22Rv1 (cell line): ENCODE data around the gene PTPRG.

Experiments
- H3K27ac ChIP-seq: fragments of 450-650 bp; 2 replicates; pipeline ENCODE4 v1.5.1; 2017
- CTCF ChIP-seq: fragments of 450-650 bp; IDR thresholded peaks from 2 replicates; pipeline ENCODE4 v1.5.1; 2017; ENCODE audit warnings: mild to moderate bottlenecking
- ZFX ChIP-seq: fragments of 450-650 bp; IDR thresholded peaks from 2 replicates; pipeline ENCODE4 v1.6.1; 2017; ENCODE audit warnings: antibody characterized with exemption, borderline replicate concordance

PTPRG gene

GRCh38 chr3:61964566-61964965 lies 403.2 kb downstream of the PTPRG start:
- no peak overlapping the region for H3K27ac ChIP-seq
- TF ChIP-seq CTCF: no peak
- TF ChIP-seq ZFX: no peak

GRCh38 chr3:61965770-61966131 lies 404.4 kb downstream of the PTPRG start:
- TF ChIP-seq ZFX (no peak), CTCF (no peak)
- no peak overlapping the region for H3K27ac ChIP-seq

- TF ChIP-seq ZFX (no peak), CTCF (no peak)
- H3K27ac ChIP-seq: no peak overlapping the region
Observed at GRCh38 chr3:61966200-61966599, 404.8 kb downstream of the PTPRG start.

GRCh38 chr3:61967019-61967418 lies 405.6 kb downstream of the PTPRG start:
- TF ChIP-seq CTCF (no peak), ZFX (no peak)
- no peak overlapping the region for H3K27ac ChIP-seq

GRCh38 chr3:61967937-61968336 lies 406.6 kb downstream of the PTPRG start:
- TF ChIP-seq ZFX (no peak), CTCF (no peak)
- no peak overlapping the region for H3K27ac ChIP-seq

GRCh38 chr3:61974662-61975061 lies 413.3 kb downstream of the PTPRG start:
- H3K27ac ChIP-seq: no peak overlapping the region
- TF ChIP-seq ZFX (no peak), CTCF (no peak)

GRCh38 chr3:61975199-61975598 lies 413.8 kb downstream of the PTPRG start:
- no peak for TF ChIP-seq ZFX
- TF ChIP-seq CTCF: no peak
- H3K27ac ChIP-seq: no peak overlapping the region
